ENCODE data around the gene POU2AF2.

The POU2AF2 gene

DNA sequence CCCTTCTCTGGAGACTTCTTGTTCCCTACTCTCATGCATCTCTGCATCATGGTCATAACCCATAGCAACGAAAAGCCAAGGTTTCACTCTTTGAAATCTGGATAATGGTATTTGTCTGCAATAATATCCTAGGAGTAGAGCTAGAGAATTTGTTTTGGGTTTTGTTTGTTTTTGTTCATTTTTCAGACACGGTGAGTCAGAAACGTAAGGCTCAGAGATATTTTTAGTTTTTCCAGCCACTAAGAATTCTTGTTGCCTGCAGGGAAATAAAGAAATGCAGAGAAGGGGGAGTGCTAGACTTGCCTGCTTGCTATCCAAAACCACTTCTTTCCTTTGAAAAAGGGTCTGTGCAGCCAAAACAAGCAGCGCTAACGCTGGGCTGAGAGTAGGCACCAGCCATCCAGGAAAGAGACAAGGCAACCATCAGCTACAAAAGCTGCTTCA is 78.8 kb downstream of the POU2AF2 start:
- H3K36me3 ChIP-seq (ENCODE audit: insufficient read depth, low read length) = no peaks in the 10 kb centered on the region
- H3K9me3 ChIP-seq (ENCODE audit: control insufficient read depth, insufficient read depth, low read length) = no peaks in the 10 kb centered on the region
- H3K9ac ChIP-seq (ENCODE audit: low read depth, low read length) = no peak overlapping the region
- peaks cover 4% of the 10 kb centered on the region for H3K4me1 ChIP-seq (ENCODE audit: insufficient read depth, low read length)

DNA sequence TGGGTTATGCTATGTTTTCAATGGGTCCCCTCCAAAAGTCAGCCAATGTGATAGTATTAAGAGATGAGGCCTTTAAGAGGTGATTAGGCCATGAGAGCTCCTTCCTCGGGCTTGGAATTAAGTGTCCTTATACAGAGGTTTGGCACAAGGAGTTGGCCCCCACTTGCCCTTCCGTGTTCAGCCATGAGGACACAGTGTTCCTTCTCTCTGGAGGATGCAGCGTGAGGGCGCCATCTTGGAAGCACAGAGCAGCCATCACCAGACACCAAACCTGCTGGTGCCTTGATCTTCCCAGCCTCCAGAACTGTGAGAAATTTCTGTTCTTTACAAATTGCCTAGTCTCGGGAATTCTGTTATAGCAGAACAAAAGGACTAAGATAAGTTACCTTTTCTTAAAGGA is 79.7 kb downstream of the POU2AF2 start:
- H3K36me3 ChIP-seq (ENCODE audit: insufficient read depth, low read length) = no peaks in the 10 kb centered on the region
- H3K9me3 ChIP-seq (ENCODE audit: control insufficient read depth, insufficient read depth, low read length) = no peaks in the 10 kb centered on the region
- no peak overlapping the region for H3K9ac ChIP-seq (ENCODE audit: low read depth, low read length)
- peaks cover 4% of the 10 kb centered on the region for H3K4me1 ChIP-seq (ENCODE audit: insufficient read depth, low read length)

DNA sequence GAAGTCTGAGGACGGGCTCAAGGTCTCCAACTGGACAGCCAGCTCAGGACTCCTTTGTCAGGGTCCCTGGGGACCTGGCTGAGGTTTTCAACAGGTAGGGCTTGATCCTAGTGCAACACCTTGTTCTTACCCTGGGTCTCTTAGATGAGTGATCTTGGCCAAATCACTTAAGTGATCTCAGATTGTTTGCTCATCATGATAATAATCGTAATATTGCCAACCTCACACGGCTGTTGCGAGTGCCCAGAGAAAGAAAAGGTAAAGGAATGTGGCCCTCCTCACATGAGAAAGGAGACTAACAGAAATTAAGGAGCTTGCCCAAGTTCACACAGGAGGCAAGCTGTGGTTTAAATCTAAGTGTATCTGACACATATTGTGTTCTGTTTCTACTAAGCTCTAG is 81.3 kb downstream of the POU2AF2 start:
- H3K9ac ChIP-seq (ENCODE audit: low read depth, low read length) = no peak overlapping the region

GRCh38 chr11:111327908-111328624 is 82.5 kb downstream of the POU2AF2 start:
- Histone ChIP-seq H3K4me1 (ENCODE audit: insufficient read depth, low read length) (no peaks in the 10 kb centered on the region), H3K36me3 (ENCODE audit: insufficient read depth, low read length) (no peaks in the 10 kb centered on the region), H3K9me3 (ENCODE audit: control insufficient read depth, insufficient read depth, low read length) (no peaks in the 10 kb centered on the region), H3K9ac (ENCODE audit: low read depth, low read length) (no peak overlapping the region)

More for the DNA sequence above, 81.3 kb downstream of the POU2AF2 start:
- H3K36me3 ChIP-seq (ENCODE audit: insufficient read depth, low read length) = no peaks in the 10 kb centered on the region
- H3K9me3 ChIP-seq (ENCODE audit: control insufficient read depth, insufficient read depth, low read length) = no peaks in the 10 kb centered on the region
- no peaks in the 10 kb centered on the region for H3K4me1 ChIP-seq (ENCODE audit: insufficient read depth, low read length)

- Histone ChIP-seq H3K4me1 (ENCODE audit: insufficient read depth, low read length) (no peaks in the 10 kb centered on the region), H3K36me3 (ENCODE audit: insufficient read depth, low read length) (no peaks in the 10 kb centered on the region)
Measured at GRCh38 chr11:111329306-111330204, 84.0 kb downstream of the POU2AF2 start.

GRCh38 chr11:111330234-111330893 is 84.8 kb downstream of the POU2AF2 start:
- H3K9me3 ChIP-seq (ENCODE audit: control insufficient read depth, insufficient read depth, low read length) = no peaks in the 10 kb centered on the region
- no peak overlapping the region for H3K9ac ChIP-seq (ENCODE audit: low read depth, low read length)
- no peaks in the 10 kb centered on the region for H3K4me1 ChIP-seq (ENCODE audit: insufficient read depth, low read length)
- H3K36me3 ChIP-seq (ENCODE audit: insufficient read depth, low read length) = no peaks in the 10 kb centered on the region

More at GRCh38 chr11:111329306-111330204, 84.0 kb downstream of the POU2AF2 start:
- Histone ChIP-seq H3K9me3 (ENCODE audit: control insufficient read depth, insufficient read depth, low read length) (no peaks in the 10 kb centered on the region), H3K9ac (ENCODE audit: low read depth, low read length) (no peak overlapping the region)

GRCh38 chr11:111331711-111332479 is 86.4 kb downstream of the POU2AF2 start:
- Histone ChIP-seq H3K9ac (ENCODE audit: low read depth, low read length) (no peak overlapping the region), H3K4me1 (ENCODE audit: insufficient read depth, low read length) (peaks cover 11% of the 10 kb centered on the region; the same call in 1 of the 2 replicates), H3K36me3 (ENCODE audit: insufficient read depth, low read length) (no peaks in the 10 kb centered on the region), H3K9me3 (ENCODE audit: control insufficient read depth, insufficient read depth, low read length) (no peaks in the 10 kb centered on the region)

- no peak overlapping the region for H3K9ac ChIP-seq (ENCODE audit: low read depth, low read length)
- H3K4me1 ChIP-seq (ENCODE audit: insufficient read depth, low read length) = peaks cover 11% of the 10 kb centered on the region; the same call in 1 of the 2 replicates
- H3K9me3 ChIP-seq (ENCODE audit: control insufficient read depth, insufficient read depth, low read length) = peaks cover 3% of the 10 kb centered on the region; the same call in 1 of the 2 replicates
- H3K36me3 ChIP-seq (ENCODE audit: insufficient read depth, low read length) = no peaks in the 10 kb centered on the region
Measured at GRCh38 chr11:111334532-111335502, 89.3 kb downstream of the POU2AF2 start.

- peaks cover 11% of the 10 kb centered on the region; the same call in 1 of the 2 replicates for H3K4me1 ChIP-seq (ENCODE audit: insufficient read depth, low read length)
- H3K9ac ChIP-seq (ENCODE audit: low read depth, low read length) = no peak overlapping the region
- H3K36me3 ChIP-seq (ENCODE audit: insufficient read depth, low read length) = no peaks in the 10 kb centered on the region
- peaks cover 3% of the 10 kb centered on the region; the same call in 1 of the 2 replicates for H3K9me3 ChIP-seq (ENCODE audit: control insufficient read depth, insufficient read depth, low read length)
Measured at GRCh38 chr11:111335549-111335948, 90.0 kb downstream of the POU2AF2 start.
